OCI-LY1 (cell line): ENCODE results near the gene TBP.

Experiments
- CTCF ChIP-seq: fragments of 200-600 bp; sonication (generic), shearing (Covaris generic); IDR thresholded peaks from 2 replicates; pipeline ENCODE4 v1.5.1; 2017; ENCODE audit warnings: mild to moderate bottlenecking, antibody characterized with exemption, low read length, moderate library complexity, mixed read lengths
- EZH2 ChIP-seq: fragments of 200-600 bp; sonication (generic), shearing (Covaris generic); IDR thresholded peaks from 2 replicates; pipeline ENCODE4 v1.8.0; 2017; ENCODE audit warnings: borderline replicate concordance, mixed run types, mild to moderate bottlenecking, antibody characterized with exemption, low read length, moderate library complexity, mixed read lengths

- peak; percentile 39; the same call in 1 of the 2 replicates for TF ChIP-seq CTCF
- no peak for TF ChIP-seq EZH2
Measured at GRCh38 chr6:170575250-170575649, 21.1 kb downstream of the TBP start.
